GM23248 (cell line): Measurements from ENCODE around the gene NTHL1. TPM values are rescaled to one million over a fixed set of nuclear protein-coding genes. Genes with fewer than 3 reads are reported as not detected.

Experiments used
- DNase-seq: peaks from one replicate; pipeline ENCODE4 v3.0.0-alpha.2; 2015
- H2AFZ ChIP-seq: fragments of 200-600 bp; sonication (generic); 2 replicates; pipeline ENCODE4 v1.6.1; 2016; ENCODE audit warnings: antibody characterized with exemption
- H3F3A ChIP-seq: fragments of 200-600 bp; sonication (generic); 2 replicates; pipeline ENCODE4 v1.6.1; 2016; ENCODE audit warnings: mild to moderate bottlenecking, antibody characterized with exemption, mixed run types; ENCODE audit not compliant: insufficient read depth
- H3K27ac ChIP-seq: fragments of 200-600 bp; sonication (generic); 2 replicates; pipeline ENCODE4 v1.5.1; 2016; ENCODE audit warnings: mild to moderate bottlenecking
- H3K27me3 ChIP-seq: fragments of 200-600 bp; sonication (generic); replicated peaks from 2 replicates; pipeline ENCODE4 v1.6.1; 2016; ENCODE audit warnings: mild to moderate bottlenecking; ENCODE audit not compliant: insufficient read depth
- H3K36me3 ChIP-seq: fragments of 200-600 bp; sonication (generic); 2 replicates; pipeline ENCODE4 v1.6.1; 2016; ENCODE audit warnings: low read depth, mild to moderate bottlenecking
- H3K4me1 ChIP-seq: fragments of 200-600 bp; sonication (generic); 2 replicates; pipeline ENCODE4 v1.6.1; 2016; ENCODE audit warnings: mild to moderate bottlenecking; ENCODE audit not compliant: insufficient read depth
- H3K4me2 ChIP-seq: fragments of 200-600 bp; sonication (generic); one replicate; pipeline ENCODE4 v1.6.1; 2016; ENCODE audit warnings: mild to moderate bottlenecking; ENCODE audit not compliant: unreplicated experiment
- H3K4me3 ChIP-seq: fragments of 200-600 bp; sonication (generic); 2 replicates; pipeline ENCODE4 v1.5.1; 2016; ENCODE audit warnings: mild to moderate bottlenecking
- H3K79me2 ChIP-seq: fragments of 200-600 bp; sonication (generic); 2 replicates; pipeline ENCODE4 v1.6.1; 2016; ENCODE audit warnings: mild to moderate bottlenecking; ENCODE audit not compliant: insufficient read depth
- H3K9ac ChIP-seq: fragments of 200-600 bp; sonication (generic); 2 replicates; pipeline ENCODE4 v1.6.1; 2016; ENCODE audit warnings: mild to moderate bottlenecking
- H3K9me2 ChIP-seq: fragments of 200-600 bp; sonication (generic); 2 replicates; pipeline ENCODE4 v1.6.1; 2016; ENCODE audit warnings: mixed run types, mild to moderate bottlenecking, moderate library complexity; ENCODE audit not compliant: insufficient read depth
- H3K9me3 ChIP-seq: fragments of 200-600 bp; sonication (generic); one replicate; pipeline ENCODE4 v1.6.1; 2017; ENCODE audit warnings: low read depth
- H4K20me1 ChIP-seq: fragments of 200-600 bp; sonication (generic); 2 replicates; pipeline ENCODE4 v1.6.0; 2016; ENCODE audit not compliant: insufficient read depth
- EZH2 ChIP-seq: fragments of 200-600 bp; sonication (generic); IDR thresholded peaks from 2 replicates; pipeline ENCODE4 v1.6.1; 2018; ENCODE audit warnings: antibody characterized with exemption, mild to moderate bottlenecking; ENCODE audit not compliant: insufficient read depth, poor library complexity, severe bottlenecking
- EZH2phosphoT487 ChIP-seq: fragments of 200-600 bp; sonication (generic); IDR thresholded peaks from 2 replicates; pipeline ENCODE4 v1.6.1; 2018; ENCODE audit warnings: antibody characterized with exemption, moderate library complexity, mild to moderate bottlenecking, low read depth; ENCODE audit not compliant: insufficient read depth
- WGBS, 2 experiments: methylation state at CpG; one replicate each; pipeline ENCODE4 v1.1.6; 2015 to 2017; ENCODE audit warnings: low lambda C conversion rate in 2 of 2, low coverage in 1 of 2; ENCODE audit errors: missing lambda C conversion rate in 2 of 2; 5-methylcytosine and 5-hydroxymethylcytosine counted together
- in situ Hi-C: fragments of 300-500 bp; cut with MboI; formaldehyde crosslinking; loops from 2 replicates; pipeline ENCODE4 v1.15.0; 2020
- polyA plus RNA-seq: library from polyadenylated mRNA; unstranded; fragments of >200 nt; fragmentation: Nextera tagmentation; extraction: Ambion mirVana; gene quantifications from 2 replicates; pipeline ENCODE4 v1.2.1, GENCODE V29; 2016
- total RNA-seq: library from RNA; depleted of rRNA; stranded (reverse); fragments of >200 nt; shearing (Covaris generic); gene quantifications from 2 replicates; pipeline ENCODE4 v1.2.3, GENCODE V29; 2014

NTHL1 gene
- total and polyA plus RNA-seq, 2 experiments from 2014 or later = 20.3 to 22.8 TPM

- DNase-seq = no peak
- H3K9ac ChIP-seq = no peak overlapping the region
- H4K20me1 ChIP-seq = peaks cover 5% of the 10 kb centered on the region; the same call in 1 of the 2 replicates
- H2AFZ ChIP-seq = no peak overlapping the region
- H3K9me2 ChIP-seq = no peaks in the 10 kb centered on the region
- H3K79me2 ChIP-seq = peaks cover 67% of the 10 kb centered on the region
- no peak for TF ChIP-seq EZH2
- no peak for TF ChIP-seq EZH2phosphoT487
- H3K36me3 ChIP-seq = peaks cover 18% of the 10 kb centered on the region
- H3K4me2 ChIP-seq = no peak overlapping the region
- H3F3A ChIP-seq = peaks cover 19% of the 10 kb centered on the region
- H3K9me3 ChIP-seq = no peaks in the 10 kb centered on the region
- whole genome bisulfite sequencing, 2 experiments = 95 to 97% methylated on average over 46 to 53 of the region's 53 CpGs
- no peak overlapping the region for H3K4me3 ChIP-seq
- in situ Hi-C loops = no loop called here
- no peaks in the 10 kb centered on the region for H3K27me3 ChIP-seq
- peaks cover 20% of the 10 kb centered on the region for H3K4me1 ChIP-seq
- no peak overlapping the region for H3K27ac ChIP-seq
Observed at GRCh38 chr16:2001456-2002355, 45.9 kb downstream of the NTHL1 start.

- peaks cover 60% of the 10 kb centered on the region for H3K79me2 ChIP-seq
- no peak overlapping the region for H2AFZ ChIP-seq
- H3K27ac ChIP-seq = no peak overlapping the region
- no peaks in the 10 kb centered on the region for H3K9me3 ChIP-seq
- H3K4me3 ChIP-seq = no peak overlapping the region
- H3F3A ChIP-seq = peaks cover 26% of the 10 kb centered on the region
- TF ChIP-seq EZH2phosphoT487 (no peak), EZH2 (no peak)
- 98% methylated on average over 18 to 19 of the region's 19 CpGs for WGBS, 2 experiments
- no peaks in the 10 kb centered on the region for H3K27me3 ChIP-seq
- no peaks in the 10 kb centered on the region for H3K9me2 ChIP-seq
- peaks cover 23% of the 10 kb centered on the region for H3K4me1 ChIP-seq
- H3K36me3 ChIP-seq = peaks cover 20% of the 10 kb centered on the region
- no peak for DNase-seq
- no peak overlapping the region for H3K9ac ChIP-seq
- H4K20me1 ChIP-seq = peaks cover 5% of the 10 kb centered on the region; the same call in 1 of the 2 replicates
- in situ Hi-C loops = no loop called here
- no peak overlapping the region for H3K4me2 ChIP-seq
Observed at GRCh38 chr16:2001035-2001434, 46.6 kb downstream of the NTHL1 start.

- peaks cover 20% of the 10 kb centered on the region for H3K36me3 ChIP-seq
- H3K4me1 ChIP-seq = peaks cover 27% of the 10 kb centered on the region
- H3K9me3 ChIP-seq = no peaks in the 10 kb centered on the region
- no peaks in the 10 kb centered on the region for H3K9me2 ChIP-seq
- H3F3A ChIP-seq = peaks cover 36% of the 10 kb centered on the region
- WGBS, 2 experiments = 92% methylated on average over 22 to 28 of the region's 28 CpGs
- no peak for TF ChIP-seq EZH2phosphoT487
- no peak for TF ChIP-seq EZH2
- H3K79me2 ChIP-seq = peaks cover 50% of the 10 kb centered on the region
- H4K20me1 ChIP-seq = peaks cover 5% of the 10 kb centered on the region; the same call in 1 of the 2 replicates
- no peak overlapping the region for H2AFZ ChIP-seq
- H3K9ac ChIP-seq = no peak overlapping the region
- H3K27me3 ChIP-seq = no peaks in the 10 kb centered on the region
- no peak for DNase-seq
- no peak overlapping the region for H3K4me2 ChIP-seq
- in situ Hi-C loops = no loop called here
- no peak overlapping the region for H3K4me3 ChIP-seq
- H3K27ac ChIP-seq = no peak overlapping the region
Observed at GRCh38 chr16:1999866-2000514, 47.6 kb downstream of the NTHL1 start.

- H3K9me3 ChIP-seq = no peaks in the 10 kb centered on the region
- H3K4me3 ChIP-seq = no peak overlapping the region
- no peak overlapping the region for H2AFZ ChIP-seq
- TF ChIP-seq EZH2 (no peak), EZH2phosphoT487 (no peak)
- DNase-seq = no peak
- no peaks in the 10 kb centered on the region for H3K27me3 ChIP-seq
- H4K20me1 ChIP-seq = no peaks in the 10 kb centered on the region; the same call in 1 of the 2 replicates
- peaks cover 20% of the 10 kb centered on the region for H3K36me3 ChIP-seq
- peaks cover 41% of the 10 kb centered on the region for H3K79me2 ChIP-seq
- H3K4me2 ChIP-seq = no peak overlapping the region
- no peak overlapping the region for H3K9ac ChIP-seq
- H3K4me1 ChIP-seq = peaks cover 27% of the 10 kb centered on the region
- no peak overlapping the region for H3K27ac ChIP-seq
- in situ Hi-C loops = no loop called here
- peaks cover 37% of the 10 kb centered on the region for H3F3A ChIP-seq
- 97 to 100% methylated on average over 11 to 39 of the region's 39 CpGs for WGBS, 2 experiments
- no peaks in the 10 kb centered on the region for H3K9me2 ChIP-seq
Observed at GRCh38 chr16:1998852-1999801, 48.5 kb downstream of the NTHL1 start.
